Fibroblast of lung (primary cell): Measurements from ENCODE around the gene AKIP1.

Experiments
- CTCF ChIP-seq, 2 donors: IDR thresholded peaks in 1 of 2; conservative IDR thresholded peaks in 1 of 2; 1 replicate in 1 of 2; 2 replicates in 1 of 2; pipeline ENCODE4 v1.5.1; 2011 to 2012; ENCODE audit warnings: low read length in 2 of 2, control low read depth in 1 of 2, inconsistent platforms in 1 of 2, low read depth in 1 of 2, mild to moderate bottlenecking in 1 of 2
- EZH2 ChIP-seq: IDR thresholded peaks from 2 replicates; pipeline ENCODE4 v1.5.1; 2012; ENCODE audit warnings: low read length, control low read depth, mild to moderate bottlenecking; ENCODE audit errors: missing control alignments

GRCh38 chr11:8928205-8928604 lies 17.2 kb downstream of the AKIP1 start:
- TF ChIP-seq CTCF (conservative IDR thresholded peaks at IDR 0.05 in 1 of 2, IDR thresholded peaks at IDR 0.05 in 1 of 2; ENCODE audit: low read depth in 1 of 2, low read length in 2 of 2) = no peak
- TF ChIP-seq EZH2 = no peak
